22Rv1 (cell line): ENCODE results near the gene SLCO4C1.

Source experiments
- CTCF ChIP-seq: fragments of 450-650 bp; IDR thresholded peaks from 2 replicates; pipeline ENCODE4 v1.5.1; 2017; ENCODE audit warnings: mild to moderate bottlenecking
- ZFX ChIP-seq: fragments of 450-650 bp; IDR thresholded peaks from 2 replicates; pipeline ENCODE4 v1.6.1; 2017; ENCODE audit warnings: antibody characterized with exemption, borderline replicate concordance

GRCh38 chr5:102288630-102289029 lies 7.5 kb downstream of the SLCO4C1 start:
- TF ChIP-seq CTCF (no peak), ZFX (no peak)
